ENCODE results near the gene CCDC54. TPM values are rescaled to one million over a fixed set of nuclear protein-coding genes. Genes with fewer than 3 reads are reported as not detected.

CCDC54 gene
- total and polyA plus RNA-seq, 2 experiments from 2014 or later, result 0.89 TPM; not detected in 1

DNA sequence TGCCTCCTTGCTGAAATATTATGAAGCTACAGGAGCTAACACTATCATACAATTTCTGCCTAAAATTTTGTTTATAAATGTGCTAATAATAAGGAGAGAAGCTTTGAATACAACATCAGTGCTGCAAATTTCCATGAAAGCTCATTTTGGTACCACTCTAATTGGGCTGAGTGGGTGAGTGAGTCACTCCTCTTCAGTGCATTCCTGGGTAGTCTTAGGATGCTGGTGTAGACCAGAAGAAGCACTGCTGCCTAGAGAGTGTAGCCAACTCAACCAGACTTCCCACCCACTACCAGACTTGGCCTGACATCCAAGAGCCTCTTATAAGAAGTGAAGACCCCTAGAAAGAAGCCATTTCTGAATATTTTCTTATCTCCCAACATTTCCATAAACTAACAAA lies 32.5 kb upstream of the CCDC54 start:
- Histone ChIP-seq H3K27ac (no peak overlapping the region), H3K27me3 (no peaks in the 10 kb centered on the region), H3K4me2 (no peak overlapping the region), H3K36me3 (replicated peaks; ENCODE audit: insufficient read depth, low read depth) (no peaks in the 10 kb centered on the region), H3K9me3 (ENCODE audit: low read depth) (no peaks in the 10 kb centered on the region), H2AFZ (no peak overlapping the region), H3K79me2 (no peaks in the 10 kb centered on the region), H4K20me1 (ENCODE audit: insufficient read depth, poor library complexity, severe bottlenecking) (no peaks in the 10 kb centered on the region), H3K4me1 (ENCODE audit: insufficient read depth) (no peaks in the 10 kb centered on the region), H3K9me2 (replicated peaks; ENCODE audit: insufficient read depth) (no peaks in the 10 kb centered on the region), H3K4me3 (no peak overlapping the region)
- DNase-seq (ENCODE audit: low spot score), result no peak
- TF ChIP-seq EZH2phosphoT487 (IDR thresholded peaks at IDR 0.05; ENCODE audit: low read depth, severe bottlenecking, unreplicated experiment) (no peak), EZH2 (IDR thresholded peaks at IDR 0.05; ENCODE audit: borderline replicate concordance) (no peak)
- TF ChIP-seq, protein P1, sequence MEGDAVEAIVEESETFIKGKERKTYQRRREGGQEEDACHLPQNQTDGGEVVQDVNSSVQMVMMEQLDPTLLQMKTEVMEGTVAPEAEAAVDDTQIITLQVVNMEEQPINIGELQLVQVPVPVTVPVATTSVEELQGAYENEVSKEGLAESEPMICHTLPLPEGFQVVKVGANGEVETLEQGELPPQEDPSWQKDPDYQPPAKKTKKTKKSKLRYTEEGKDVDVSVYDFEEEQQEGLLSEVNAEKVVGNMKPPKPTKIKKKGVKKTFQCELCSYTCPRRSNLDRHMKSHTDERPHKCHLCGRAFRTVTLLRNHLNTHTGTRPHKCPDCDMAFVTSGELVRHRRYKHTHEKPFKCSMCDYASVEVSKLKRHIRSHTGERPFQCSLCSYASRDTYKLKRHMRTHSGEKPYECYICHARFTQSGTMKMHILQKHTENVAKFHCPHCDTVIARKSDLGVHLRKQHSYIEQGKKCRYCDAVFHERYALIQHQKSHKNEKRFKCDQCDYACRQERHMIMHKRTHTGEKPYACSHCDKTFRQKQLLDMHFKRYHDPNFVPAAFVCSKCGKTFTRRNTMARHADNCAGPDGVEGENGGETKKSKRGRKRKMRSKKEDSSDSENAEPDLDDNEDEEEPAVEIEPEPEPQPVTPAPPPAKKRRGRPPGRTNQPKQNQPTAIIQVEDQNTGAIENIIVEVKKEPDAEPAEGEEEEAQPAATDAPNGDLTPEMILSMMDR (IDR thresholded peaks at IDR 0.05; ENCODE audit: poor library complexity), result no peak

- 85% methylated on average over 4 of the region's 4 CpGs for WGBS (ENCODE audit: low lambda C conversion rate, missing lambda C conversion rate)
- TF ChIP-seq, protein P1 (IDR thresholded peaks at IDR 0.05; ENCODE audit: poor library complexity), result no peak
- no peak for TF ChIP-seq EZH2 (IDR thresholded peaks at IDR 0.05; ENCODE audit: borderline replicate concordance)
- no peak for TF ChIP-seq EZH2phosphoT487 (IDR thresholded peaks at IDR 0.05; ENCODE audit: low read depth, severe bottlenecking, unreplicated experiment)
Observed at GRCh38 chr3:107345822-107346405, 31.3 kb upstream of the CCDC54 start.

GRCh38 chr3:107346564-107346963 lies 30.7 kb upstream of the CCDC54 start:
- 82% methylated on average over 2 of the region's 2 CpGs for WGBS (ENCODE audit: low lambda C conversion rate, missing lambda C conversion rate)
- no peaks in the 10 kb centered on the region for H3K9me2 ChIP-seq (replicated peaks; ENCODE audit: insufficient read depth)

More at GRCh38 chr3:107345822-107346405, 31.3 kb upstream of the CCDC54 start:
- H4K20me1 ChIP-seq (ENCODE audit: insufficient read depth, poor library complexity, severe bottlenecking), result no peaks in the 10 kb centered on the region
- H3K9me2 ChIP-seq (replicated peaks; ENCODE audit: insufficient read depth), result no peaks in the 10 kb centered on the region
- H3K36me3 ChIP-seq (replicated peaks; ENCODE audit: insufficient read depth, low read depth), result no peaks in the 10 kb centered on the region
- H2AFZ ChIP-seq, result no peak overlapping the region
- no peak overlapping the region for H3K4me3 ChIP-seq
- H3K9me3 ChIP-seq (ENCODE audit: low read depth), result no peaks in the 10 kb centered on the region
- H3K4me1 ChIP-seq (ENCODE audit: insufficient read depth), result no peaks in the 10 kb centered on the region
- DNase-seq (ENCODE audit: low spot score), result no peak
- H3K27ac ChIP-seq, result no peak overlapping the region
- no peaks in the 10 kb centered on the region for H3K27me3 ChIP-seq
- no peak overlapping the region for H3K4me2 ChIP-seq
- no peaks in the 10 kb centered on the region for H3K79me2 ChIP-seq

More at GRCh38 chr3:107346564-107346963, 30.7 kb upstream of the CCDC54 start:
- Histone ChIP-seq H3K4me1 (ENCODE audit: insufficient read depth) (no peaks in the 10 kb centered on the region), H4K20me1 (ENCODE audit: insufficient read depth, poor library complexity, severe bottlenecking) (no peaks in the 10 kb centered on the region), H3K27me3 (no peaks in the 10 kb centered on the region), H3K27ac (no peak overlapping the region), H3K9me3 (ENCODE audit: low read depth) (no peaks in the 10 kb centered on the region), H3K79me2 (no peaks in the 10 kb centered on the region), H3K4me2 (no peak overlapping the region), H3K4me3 (no peak overlapping the region), H3K36me3 (replicated peaks; ENCODE audit: insufficient read depth, low read depth) (no peaks in the 10 kb centered on the region), H2AFZ (no peak overlapping the region)
- no peak for DNase-seq (ENCODE audit: low spot score)
- TF ChIP-seq EZH2phosphoT487 (IDR thresholded peaks at IDR 0.05; ENCODE audit: low read depth, severe bottlenecking, unreplicated experiment) (no peak), EZH2 (IDR thresholded peaks at IDR 0.05; ENCODE audit: borderline replicate concordance) (no peak)
- TF ChIP-seq, protein P1 (IDR thresholded peaks at IDR 0.05; ENCODE audit: poor library complexity), result no peak

Measured in hepatocyte (in vitro differentiated cells).